Uterus (tissue), 4 donors: Measurements from ENCODE around the gene CAMTA1. TPM values are rescaled to one million over a fixed set of nuclear protein-coding genes. Genes with fewer than 3 reads are reported as not detected.

ENCODE experiments used
- DNase-seq, 2 donors: peaks; one replicate each; pipeline ENCODE4 v3.0.0-alpha.2; 2019 to 2020
- H3K27ac ChIP-seq, 2 donors: fragments of 200-600 bp; sonication (generic); 1 replicate in 1 of 2; 2 replicates in 1 of 2; pipeline ENCODE4 v1.5.1; 2016 to 2018
- H3K27me3 ChIP-seq, 2 donors: fragments of 200-600 bp; sonication (generic); one replicate each; pipeline ENCODE4 v1.5.1; 2018 to 2019; ENCODE audit warnings: control low read depth in 1 of 2
- H3K36me3 ChIP-seq, 2 donors: fragments of 200-600 bp; sonication (generic); one replicate each; pipeline ENCODE4 v1.5.1; 2019; ENCODE audit warnings: control low read depth in 1 of 2
- H3K4me1 ChIP-seq, 2 donors: fragments of 200-600 bp; sonication (generic); one replicate each; pipeline ENCODE4 v1.5.1; 2018 to 2019; ENCODE audit warnings: control low read depth in 1 of 2
- H3K4me3 ChIP-seq, 2 donors: fragments of 200-600 bp; sonication (generic); 1 replicate in 1 of 2; 2 replicates in 1 of 2; pipeline ENCODE4 v1.5.1; 2018 to 2019; ENCODE audit warnings: mild to moderate bottlenecking in 1 of 2
- H3K9me3 ChIP-seq, 2 donors: fragments of 200-600 bp; sonication (generic); one replicate each; pipeline ENCODE4 v1.5.1; 2019; ENCODE audit warnings: control low read depth in 1 of 2
- POLR2A ChIP-seq, 2 donors: fragments of 450-650 bp; IDR thresholded peaks; one replicate each; pipeline ENCODE4 v1.6.1; 2016; ENCODE audit warnings: antibody characterized with exemption in 2 of 2, mild to moderate bottlenecking in 1 of 2, moderate library complexity in 1 of 2
- intact Hi-C: fragments of 100-400 bp; cut with DNase I; formaldehyde crosslinking; loops from one replicate; pipeline ENCODE4 v1.15.1; 2023; ENCODE audit warnings: low total_unique reads
- total RNA-seq, 4 donors: library from RNA; depleted of rRNA in 3 of 4; stranded (reverse); fragments of >200 nt in 3 of 4; gene quantifications; one replicate each; pipeline versions ENCODE4 v1.1.0 to v1.2.4, GENCODE V29; 2014 to 2023
- TF ChIP-seq, protein P1 (sequence below), 4 experiments: fragments of 200-600 bp in 2 of 4; fragments of 450-650 bp in 2 of 4; sonication (generic) in 2 of 4; IDR thresholded peaks; one replicate each; pipeline ENCODE4 v1.5.1; 2016 to 2019; ENCODE audit warnings: antibody characterized with exemption in 4 of 4, mild to moderate bottlenecking in 2 of 4, moderate library complexity in 1 of 4
- donor health status: DM: yes; HTN: yes; CAD: no.

CAMTA1 gene
- total RNA-seq, 4 donors from 2014 or later = 29.7 to 427 (median 64.8) TPM

DNA sequence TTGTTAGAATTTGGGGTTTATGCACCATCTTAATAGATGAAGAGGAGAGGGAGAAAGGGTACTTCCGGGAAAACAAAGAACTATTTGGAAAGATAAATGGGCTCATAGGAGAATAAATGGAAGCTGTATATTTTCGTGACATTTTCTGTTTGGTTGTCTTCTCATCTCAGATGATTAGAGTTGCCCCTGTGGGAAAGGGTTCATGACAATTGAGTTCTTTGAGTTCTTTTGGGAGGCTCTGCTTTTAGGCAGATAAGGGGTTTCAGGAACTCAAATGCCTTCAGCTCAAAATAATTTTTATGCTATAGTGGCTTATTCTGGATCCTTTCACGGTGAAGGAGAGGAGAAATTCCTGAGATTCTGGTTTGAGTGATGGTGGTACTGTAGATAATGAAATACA is 63.6 kb downstream of the CAMTA1 start:
- TF ChIP-seq POLR2A (IDR thresholded peaks at IDR 0.05) = no peak
- no peaks in the 10 kb centered on the region for H3K36me3 ChIP-seq
- intact Hi-C loops = no loop called here
- H3K4me3 ChIP-seq = no peak overlapping the region
- no peaks in the 10 kb centered on the region for H3K4me1 ChIP-seq
- no peak for DNase-seq
- H3K27ac ChIP-seq = no peak overlapping the region
- no peaks in the 10 kb centered on the region for H3K27me3 ChIP-seq
- H3K9me3 ChIP-seq = no peaks in the 10 kb centered on the region

DNA sequence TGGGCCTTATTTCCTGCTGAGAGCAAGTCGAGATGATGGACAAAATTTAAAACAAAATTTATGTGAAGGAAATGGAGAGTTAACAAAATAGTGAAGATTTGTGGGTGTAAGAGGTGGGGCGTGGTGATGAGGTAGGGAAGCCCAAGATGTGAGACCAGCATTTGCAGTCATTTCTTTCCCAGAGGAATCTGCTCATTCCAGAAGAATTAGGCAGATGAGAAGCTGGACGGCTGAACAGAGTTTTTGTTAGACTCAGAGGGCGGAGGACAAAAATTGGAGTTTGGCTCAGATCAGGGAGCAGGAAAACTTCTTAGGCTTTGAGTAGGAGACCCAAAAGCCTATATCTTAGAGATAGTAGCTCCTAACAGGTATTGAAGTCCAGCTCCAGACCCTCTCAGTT is 65.3 kb downstream of the CAMTA1 start:
- Histone ChIP-seq H3K27me3 (no peaks in the 10 kb centered on the region), H3K4me3 (no peak overlapping the region), H3K9me3 (no peaks in the 10 kb centered on the region), H3K27ac (no peak overlapping the region), H3K36me3 (no peaks in the 10 kb centered on the region), H3K4me1 (no peaks in the 10 kb centered on the region)
- no peak for DNase-seq
- intact Hi-C loops = no loop called here
- TF ChIP-seq, protein P1, sequence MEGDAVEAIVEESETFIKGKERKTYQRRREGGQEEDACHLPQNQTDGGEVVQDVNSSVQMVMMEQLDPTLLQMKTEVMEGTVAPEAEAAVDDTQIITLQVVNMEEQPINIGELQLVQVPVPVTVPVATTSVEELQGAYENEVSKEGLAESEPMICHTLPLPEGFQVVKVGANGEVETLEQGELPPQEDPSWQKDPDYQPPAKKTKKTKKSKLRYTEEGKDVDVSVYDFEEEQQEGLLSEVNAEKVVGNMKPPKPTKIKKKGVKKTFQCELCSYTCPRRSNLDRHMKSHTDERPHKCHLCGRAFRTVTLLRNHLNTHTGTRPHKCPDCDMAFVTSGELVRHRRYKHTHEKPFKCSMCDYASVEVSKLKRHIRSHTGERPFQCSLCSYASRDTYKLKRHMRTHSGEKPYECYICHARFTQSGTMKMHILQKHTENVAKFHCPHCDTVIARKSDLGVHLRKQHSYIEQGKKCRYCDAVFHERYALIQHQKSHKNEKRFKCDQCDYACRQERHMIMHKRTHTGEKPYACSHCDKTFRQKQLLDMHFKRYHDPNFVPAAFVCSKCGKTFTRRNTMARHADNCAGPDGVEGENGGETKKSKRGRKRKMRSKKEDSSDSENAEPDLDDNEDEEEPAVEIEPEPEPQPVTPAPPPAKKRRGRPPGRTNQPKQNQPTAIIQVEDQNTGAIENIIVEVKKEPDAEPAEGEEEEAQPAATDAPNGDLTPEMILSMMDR (IDR thresholded peaks at IDR 0.05) = no peak
- no peak for TF ChIP-seq POLR2A (IDR thresholded peaks at IDR 0.05)

DNA sequence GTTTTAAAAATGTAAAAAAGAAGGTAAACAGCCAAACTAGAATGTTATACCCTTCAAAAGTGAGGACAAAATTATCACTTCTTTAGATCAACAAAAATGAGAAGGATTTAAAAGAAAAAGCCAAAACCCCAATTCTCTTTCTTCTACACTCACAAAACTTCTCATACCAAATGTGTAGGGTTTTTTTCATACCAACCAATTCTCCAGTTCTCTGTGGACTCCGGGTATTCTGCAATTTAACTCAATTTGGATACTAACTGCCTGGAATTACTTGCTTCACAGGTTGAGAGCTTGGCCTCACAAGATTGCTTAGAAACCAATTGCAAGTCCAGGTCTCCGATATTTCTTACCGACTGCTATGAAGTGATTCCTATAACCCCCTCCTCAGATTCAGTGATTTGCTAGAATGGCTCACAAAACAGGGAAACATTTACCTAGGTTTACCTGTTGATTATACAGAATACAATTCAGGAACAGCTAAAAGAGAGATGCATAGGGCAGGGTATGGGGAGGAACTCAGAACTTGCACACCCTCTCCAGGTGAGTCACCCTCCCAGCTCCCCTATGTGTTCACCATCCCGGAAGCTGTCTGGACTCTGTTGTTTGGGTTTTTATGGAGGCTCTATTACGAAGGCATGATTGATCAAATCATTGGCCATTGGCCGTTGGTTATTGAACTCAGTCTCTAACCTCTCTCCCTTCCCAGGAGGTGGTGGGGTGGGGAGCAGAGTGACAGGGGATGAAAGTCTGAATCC is 67.1 kb downstream of the CAMTA1 start:
- no peaks in the 10 kb centered on the region for H3K9me3 ChIP-seq
- no peaks in the 10 kb centered on the region for H3K27me3 ChIP-seq
- no peak for DNase-seq
- TF ChIP-seq, protein P1 (IDR thresholded peaks at IDR 0.05) = no peak
- no peak for TF ChIP-seq POLR2A (IDR thresholded peaks at IDR 0.05)
- no peaks in the 10 kb centered on the region for H3K36me3 ChIP-seq
- H3K4me3 ChIP-seq = no peak overlapping the region
- H3K4me1 ChIP-seq = no peaks in the 10 kb centered on the region
- no peak overlapping the region for H3K27ac ChIP-seq
- intact Hi-C loops = no loop called here

DNA sequence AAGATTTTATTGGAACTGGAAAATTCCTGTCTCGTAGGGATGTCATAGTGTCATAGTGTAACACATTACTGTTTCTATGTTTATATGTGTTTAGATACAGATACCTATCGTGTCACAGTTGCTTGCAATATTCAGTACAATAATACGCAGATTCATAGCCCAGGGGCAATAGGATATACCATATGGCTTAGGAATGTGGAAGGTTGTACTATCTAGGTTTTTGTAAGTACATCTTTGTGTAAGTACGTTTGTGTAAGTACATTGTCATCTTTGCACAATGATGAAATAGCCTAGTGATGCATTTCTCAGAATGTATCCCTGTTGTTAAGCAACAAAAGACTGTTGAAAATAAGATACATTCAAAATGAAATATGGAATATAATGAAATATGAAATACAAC is 68.9 kb downstream of the CAMTA1 start:
- no peak for DNase-seq
- Histone ChIP-seq H3K36me3 (no peaks in the 10 kb centered on the region), H3K4me1 (no peaks in the 10 kb centered on the region), H3K27me3 (no peaks in the 10 kb centered on the region), H3K9me3 (no peaks in the 10 kb centered on the region), H3K27ac (no peak overlapping the region), H3K4me3 (no peak overlapping the region)
- intact Hi-C loops = no loop called here
- TF ChIP-seq, protein P1 (IDR thresholded peaks at IDR 0.05) = no peak
- no peak for TF ChIP-seq POLR2A (IDR thresholded peaks at IDR 0.05)

DNA sequence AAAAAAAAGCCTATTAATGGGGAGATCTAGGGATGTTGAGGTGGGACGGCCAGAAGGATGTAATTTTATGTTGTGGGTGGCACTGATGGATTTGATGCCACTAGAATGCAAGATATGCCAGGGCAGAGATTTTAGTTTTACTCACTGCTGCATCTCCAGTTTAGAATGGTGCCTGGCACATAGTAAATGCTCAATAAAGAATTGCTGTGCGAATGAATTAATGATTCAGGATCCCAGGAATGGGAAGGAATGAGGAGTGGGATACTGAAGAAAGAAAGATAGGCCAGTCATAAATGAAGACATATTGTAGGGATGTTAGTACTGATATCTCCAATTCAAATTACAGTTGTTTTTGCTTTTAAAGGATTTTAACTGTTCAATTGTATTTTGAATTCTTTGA is 72.6 kb downstream of the CAMTA1 start:
- intact Hi-C loops = no loop called here
- no peaks in the 10 kb centered on the region for H3K27me3 ChIP-seq
- H3K4me3 ChIP-seq = no peak overlapping the region
- no peaks in the 10 kb centered on the region for H3K4me1 ChIP-seq
- TF ChIP-seq, protein P1 (IDR thresholded peaks at IDR 0.05) = no peak
- TF ChIP-seq POLR2A (IDR thresholded peaks at IDR 0.05) = no peak
- DNase-seq = no peak
- H3K27ac ChIP-seq = no peak overlapping the region
- H3K9me3 ChIP-seq = no peaks in the 10 kb centered on the region
- H3K36me3 ChIP-seq = no peaks in the 10 kb centered on the region
